Gastrocnemius medialis (tissue), 4 donors: ENCODE data around the gene TTC23.

Source experiments
- POLR2A ChIP-seq, 2 donors: fragments of 450-650 bp; IDR thresholded peaks; one replicate each; pipeline ENCODE4 v1.6.1; 2017; ENCODE audit warnings: antibody characterized with exemption in 2 of 2, mild to moderate bottlenecking in 2 of 2, moderate library complexity in 2 of 2
- TF ChIP-seq, protein P1 (sequence below), 5 experiments: fragments of 450-650 bp in 3 of 5; fragments of 200-600 bp in 2 of 5; sonication (generic) in 2 of 5; IDR thresholded peaks in 4 of 5; conservative IDR thresholded peaks in 1 of 5; 1 replicate in 4 of 5; 2 replicates in 1 of 5; pipeline ENCODE4 v1.5.1; 2016 to 2019; ENCODE audit warnings: antibody characterized with exemption in 5 of 5, mild to moderate bottlenecking in 3 of 5, moderate library complexity in 3 of 5

DNA sequence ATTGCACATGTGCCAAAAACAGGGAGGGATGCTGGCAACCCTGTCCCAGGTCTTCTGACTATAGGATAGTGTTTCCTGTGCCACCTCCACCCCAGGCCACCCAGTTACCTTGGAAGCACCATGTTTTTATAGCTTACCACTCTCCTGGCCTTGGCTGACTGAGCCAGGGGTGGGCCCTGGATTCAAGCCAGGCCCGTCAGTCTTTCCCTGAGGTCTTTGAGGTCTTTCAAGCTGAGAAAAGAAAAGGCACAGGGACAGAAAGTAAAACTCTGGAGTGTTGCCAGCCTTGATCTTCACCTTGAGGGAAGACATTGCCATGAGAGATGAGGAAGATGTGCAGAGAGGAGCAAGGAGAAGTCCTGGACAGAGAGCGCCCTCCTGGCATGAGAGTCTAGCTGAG, 98.2 kb downstream of the TTC23 start:
- TF ChIP-seq POLR2A (IDR thresholded peaks at IDR 0.05), result no peak
- TF ChIP-seq, protein P1, sequence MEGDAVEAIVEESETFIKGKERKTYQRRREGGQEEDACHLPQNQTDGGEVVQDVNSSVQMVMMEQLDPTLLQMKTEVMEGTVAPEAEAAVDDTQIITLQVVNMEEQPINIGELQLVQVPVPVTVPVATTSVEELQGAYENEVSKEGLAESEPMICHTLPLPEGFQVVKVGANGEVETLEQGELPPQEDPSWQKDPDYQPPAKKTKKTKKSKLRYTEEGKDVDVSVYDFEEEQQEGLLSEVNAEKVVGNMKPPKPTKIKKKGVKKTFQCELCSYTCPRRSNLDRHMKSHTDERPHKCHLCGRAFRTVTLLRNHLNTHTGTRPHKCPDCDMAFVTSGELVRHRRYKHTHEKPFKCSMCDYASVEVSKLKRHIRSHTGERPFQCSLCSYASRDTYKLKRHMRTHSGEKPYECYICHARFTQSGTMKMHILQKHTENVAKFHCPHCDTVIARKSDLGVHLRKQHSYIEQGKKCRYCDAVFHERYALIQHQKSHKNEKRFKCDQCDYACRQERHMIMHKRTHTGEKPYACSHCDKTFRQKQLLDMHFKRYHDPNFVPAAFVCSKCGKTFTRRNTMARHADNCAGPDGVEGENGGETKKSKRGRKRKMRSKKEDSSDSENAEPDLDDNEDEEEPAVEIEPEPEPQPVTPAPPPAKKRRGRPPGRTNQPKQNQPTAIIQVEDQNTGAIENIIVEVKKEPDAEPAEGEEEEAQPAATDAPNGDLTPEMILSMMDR (IDR thresholded peaks at IDR 0.05 in 4 of 5, conservative IDR thresholded peaks at IDR 0.05 in 1 of 5), result no peak
